Fibroblast of skin of right quadriceps (primary cell): Measurements from ENCODE around the gene MARK4.
"Not testable (repeated sequence)": the region's sequence is repeated elsewhere in the genome, so short reads cannot be mapped to it uniquely, and the experiment has no call there.

Experiments used
- DNase-seq: peaks from one replicate; pipeline ENCODE4 v3.0.0-alpha.2; 2013

MARK4 gene

DNA sequence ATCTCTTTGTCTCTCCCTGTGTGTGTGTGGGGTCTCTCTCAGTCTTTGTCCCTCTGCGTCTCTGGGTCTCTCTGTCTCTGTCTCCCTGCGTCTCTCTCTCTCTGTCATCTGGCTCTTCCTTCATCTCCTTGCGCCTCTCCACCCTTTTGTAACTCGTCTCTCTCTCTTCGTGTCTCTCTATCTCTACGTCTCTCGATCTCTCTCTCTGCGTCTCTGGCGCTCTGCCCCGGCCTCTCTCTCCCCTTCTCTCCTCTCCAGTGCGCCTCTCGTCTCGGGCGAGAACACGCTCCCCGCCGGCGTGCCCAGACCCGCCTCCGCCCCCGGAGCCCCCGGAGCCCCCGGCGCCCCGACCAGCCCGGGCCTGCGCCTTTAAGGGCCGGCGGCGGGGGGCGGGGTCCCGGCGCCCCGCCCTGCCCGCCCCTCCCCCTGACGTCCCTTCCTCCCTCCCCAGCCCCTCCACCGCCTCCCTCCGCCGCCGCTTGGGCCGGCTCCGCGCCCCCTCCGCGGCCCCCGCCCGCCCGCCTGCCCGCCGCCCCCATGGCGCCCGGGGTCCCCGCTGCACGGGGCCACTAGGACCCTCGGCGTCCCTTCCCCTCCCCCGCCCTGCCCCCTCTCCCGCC lies at the start of gene MARK4:
Gene MARK4 (plus strand): TSS at position 440 of the 620 bp plus-strand sequence. CDS start 318 bp downstream, outside the sequence.
- DNase-seq = peak; percentile 55

DNA sequence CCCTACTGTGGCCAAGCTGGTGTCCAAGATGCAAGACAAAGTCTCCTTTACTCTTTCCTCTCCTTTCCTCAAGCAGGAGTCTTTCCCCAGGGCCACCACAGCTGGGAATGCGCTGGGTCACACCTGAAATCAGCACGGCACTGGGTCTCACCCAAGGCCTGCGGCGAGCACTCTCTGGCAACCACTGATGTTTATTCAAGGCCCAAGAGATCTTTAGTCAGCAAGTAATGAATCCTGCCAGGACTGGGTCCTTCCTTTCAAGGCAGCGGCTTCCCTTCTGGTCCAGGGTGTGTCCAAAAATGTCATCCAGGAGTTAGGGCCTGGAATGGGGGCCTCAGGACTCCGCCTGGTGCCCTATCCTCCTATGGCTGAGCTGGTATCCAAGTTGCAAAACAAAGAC lies 48.4 kb upstream of the MARK4 start:
- no peak for DNase-seq

DNA sequence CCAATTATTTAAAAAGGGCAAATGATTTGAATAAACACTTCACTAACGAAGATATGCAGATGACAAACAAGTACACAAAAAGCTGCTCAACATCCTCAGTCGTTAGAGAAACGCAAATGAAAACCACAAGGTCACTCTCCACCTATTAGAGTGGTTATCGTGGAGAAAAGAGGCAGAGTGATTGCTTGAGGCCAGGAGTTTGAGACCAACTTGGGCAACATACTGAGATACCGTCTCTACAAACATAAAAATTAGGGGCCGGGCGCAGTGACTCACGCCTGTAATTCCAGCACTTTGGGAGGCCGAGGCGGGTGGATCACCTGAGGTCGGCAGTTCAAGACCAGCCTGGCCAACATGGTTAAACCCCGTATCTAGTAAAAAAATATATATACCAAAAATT lies 45.3 kb upstream of the MARK4 start:
- DNase-seq = no peak

DNA sequence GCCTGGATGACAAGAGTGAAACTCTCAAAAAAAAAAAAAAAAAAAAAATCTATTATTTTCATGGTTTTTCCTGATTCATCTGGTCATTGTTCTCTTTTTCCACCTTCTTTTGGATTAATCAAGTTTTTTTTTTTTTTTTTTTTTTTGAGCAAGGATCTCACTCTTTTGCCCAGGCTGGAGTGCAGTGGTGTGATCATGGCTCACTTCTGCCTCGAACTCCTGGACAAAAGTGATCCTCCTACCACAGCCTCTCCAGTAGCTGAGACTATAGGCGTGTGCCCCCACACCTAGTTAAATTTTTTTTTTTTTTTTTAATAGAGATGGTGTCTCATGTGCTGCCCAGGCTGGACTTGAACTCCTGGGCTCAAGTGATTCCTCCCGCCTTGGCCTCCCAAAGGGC lies 44.7 kb upstream of the MARK4 start:
- DNase-seq = no peak

DNA sequence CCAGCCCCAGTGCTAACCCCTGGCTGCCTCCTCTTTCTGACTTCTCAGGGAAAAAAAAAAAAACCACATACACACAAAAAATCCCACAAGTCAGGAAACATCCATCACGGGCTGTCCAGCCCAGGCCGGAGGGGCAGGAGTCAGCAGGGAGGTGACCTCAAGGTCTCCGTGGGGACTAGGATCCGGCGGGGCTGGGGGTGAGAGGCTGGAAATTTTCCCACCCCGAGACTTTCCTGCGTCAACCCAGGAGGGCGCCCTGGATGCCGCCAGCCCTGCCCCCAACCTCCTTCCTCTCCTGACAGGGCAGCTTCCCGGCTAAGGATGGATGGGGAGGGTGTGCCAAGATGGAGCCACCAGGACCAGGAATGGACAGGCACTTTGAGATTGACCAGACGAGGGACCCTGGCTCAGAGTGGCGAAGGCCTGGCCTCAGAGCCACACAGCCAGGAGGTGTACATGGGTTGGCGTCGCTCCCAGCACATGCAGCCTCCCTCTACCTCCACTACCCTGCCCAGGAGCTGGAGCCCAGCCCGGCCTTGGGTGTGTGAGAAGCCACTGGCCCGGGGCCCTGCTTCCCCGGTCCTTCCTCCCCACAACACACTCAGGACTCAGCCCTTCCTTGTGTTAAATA lies 39.2 kb upstream of the MARK4 start:
- no peak for DNase-seq

DNA sequence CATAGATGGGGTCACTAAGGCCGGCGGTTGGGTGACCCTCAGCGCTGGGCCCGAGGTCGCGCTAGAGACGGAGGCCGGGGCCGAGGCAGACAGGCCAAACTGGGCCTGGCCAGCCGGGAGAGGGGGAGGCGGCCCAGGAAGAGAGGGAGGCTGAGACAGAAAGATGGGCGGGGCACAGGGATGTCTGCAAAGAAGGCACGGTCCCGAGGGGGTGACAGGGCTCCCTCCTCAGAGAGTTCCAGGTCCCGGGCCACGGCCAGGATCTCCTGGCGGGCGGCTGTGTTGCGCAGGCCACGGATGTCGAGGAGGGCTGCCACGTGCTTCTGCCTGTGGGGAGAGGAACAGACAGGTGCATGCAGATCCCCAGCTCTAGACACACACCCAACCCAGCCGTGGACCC lies 38.0 kb upstream of the MARK4 start:
- no peak for DNase-seq

DNA sequence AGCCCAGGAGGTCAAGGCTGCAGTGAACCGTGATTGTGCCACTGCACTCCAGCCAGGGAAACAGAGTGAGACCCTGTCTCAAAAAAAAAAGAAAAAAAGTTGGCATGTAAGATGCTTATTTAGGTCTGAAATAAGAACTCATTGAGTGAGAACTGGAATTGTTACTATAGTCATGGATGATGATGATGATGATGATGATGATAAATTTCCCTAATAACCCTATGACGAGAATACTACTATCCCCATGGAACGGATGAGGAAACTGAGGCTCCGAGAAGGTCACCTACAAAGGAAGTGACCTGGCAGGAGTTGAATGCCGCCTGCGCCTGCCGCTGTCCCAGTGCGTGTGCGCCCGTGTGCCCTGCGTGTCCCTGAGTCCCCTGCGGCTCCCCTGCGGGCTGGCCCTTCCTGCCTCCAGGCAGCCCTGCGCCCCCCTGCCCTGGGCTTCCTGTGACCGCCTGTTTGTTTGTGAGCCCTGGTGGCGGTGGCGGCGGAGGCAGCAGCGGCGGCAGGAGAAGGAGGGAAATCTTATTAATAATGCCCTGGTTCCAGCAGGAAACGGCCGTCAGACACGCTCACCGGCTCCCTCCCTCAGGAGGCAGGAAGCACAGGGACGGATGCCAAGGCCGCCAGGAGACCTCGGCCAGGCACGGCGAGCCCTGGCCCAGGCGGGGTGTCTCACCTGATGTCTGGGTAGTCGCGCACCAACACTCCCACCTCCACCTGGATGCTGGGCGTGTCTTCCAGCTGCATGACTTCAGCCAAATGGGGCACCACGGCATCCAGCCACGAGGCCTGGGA lies 35.5 kb upstream of the MARK4 start:
- DNase-seq = no peak

DNA sequence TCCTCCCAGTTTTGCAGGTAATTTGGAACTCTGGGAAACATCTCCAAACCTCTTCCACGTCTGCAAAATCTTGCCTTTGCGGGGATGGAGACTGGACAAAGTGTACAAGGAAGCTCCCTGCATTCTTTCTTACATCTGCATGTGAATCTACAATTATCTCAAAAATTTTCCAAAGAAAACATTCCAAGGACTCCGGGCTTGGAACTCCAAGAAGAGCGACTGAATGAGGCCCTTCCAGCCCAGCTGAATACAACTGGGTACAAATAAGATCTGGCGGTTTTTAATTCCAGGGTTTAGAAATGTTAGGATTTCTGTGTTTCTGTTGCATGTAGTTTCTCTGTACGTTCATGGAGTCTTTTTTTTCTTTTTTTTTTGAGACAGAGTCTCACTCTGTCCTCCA lies 34.4 kb upstream of the MARK4 start:
- no peak for DNase-seq

DNA sequence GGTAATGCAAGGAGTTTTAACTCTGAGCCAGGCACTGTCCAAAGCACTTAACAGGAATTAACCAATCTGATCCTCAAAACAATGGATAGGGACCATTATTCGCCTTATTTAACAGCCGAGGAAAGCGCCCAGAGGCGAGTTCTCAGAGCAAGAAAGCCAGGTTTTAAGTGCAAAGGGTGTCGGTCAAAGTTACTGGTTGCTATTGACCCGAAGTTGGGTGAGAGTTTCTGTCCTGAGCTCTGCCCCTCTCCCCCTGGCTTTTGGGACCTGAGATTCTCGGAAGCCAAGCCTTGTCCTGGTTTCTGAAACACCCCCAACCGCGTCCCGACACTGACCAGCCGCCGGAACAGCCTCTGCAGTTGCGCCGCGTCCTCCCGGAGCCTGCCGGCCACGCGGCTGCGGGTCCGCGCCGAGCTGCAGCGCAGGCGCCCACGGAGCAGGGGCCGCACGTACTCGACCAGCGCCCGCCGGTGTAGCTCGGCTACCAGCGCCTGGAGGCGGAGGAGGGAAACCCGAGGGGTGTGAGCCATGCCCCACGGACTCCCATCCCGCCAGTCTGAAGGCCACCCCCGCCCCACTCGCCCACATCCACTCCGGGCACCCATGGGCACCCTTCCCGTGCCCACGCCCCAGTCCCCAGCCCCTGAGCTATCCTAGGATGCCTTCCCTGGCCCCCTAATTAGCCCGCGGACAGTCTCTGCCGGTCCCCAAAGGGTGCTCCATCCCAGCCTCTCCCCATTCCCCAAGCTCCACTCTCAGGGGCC lies 33.7 kb upstream of the MARK4 start:
- DNase-seq = no peak

DNA sequence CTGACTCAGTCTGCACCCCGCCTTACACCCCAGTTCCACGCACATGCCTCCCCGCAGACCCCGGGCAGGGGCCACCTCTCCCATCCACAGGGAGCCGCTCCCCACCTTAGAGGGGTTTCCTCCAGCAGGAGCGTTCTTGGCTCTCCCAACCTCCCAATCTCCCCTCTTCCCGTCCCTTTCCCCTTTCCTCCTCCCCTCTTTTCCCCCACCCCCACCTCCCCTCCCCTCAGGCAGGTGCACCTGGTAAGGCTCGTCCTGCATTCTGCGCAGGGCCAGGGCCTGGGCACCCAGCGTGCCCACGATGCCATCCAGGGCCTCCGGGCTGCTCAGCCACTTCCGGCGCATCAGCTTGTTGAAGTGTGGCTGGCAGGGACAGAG lies 33.1 kb upstream of the MARK4 start:
- DNase-seq = no peak

DNA sequence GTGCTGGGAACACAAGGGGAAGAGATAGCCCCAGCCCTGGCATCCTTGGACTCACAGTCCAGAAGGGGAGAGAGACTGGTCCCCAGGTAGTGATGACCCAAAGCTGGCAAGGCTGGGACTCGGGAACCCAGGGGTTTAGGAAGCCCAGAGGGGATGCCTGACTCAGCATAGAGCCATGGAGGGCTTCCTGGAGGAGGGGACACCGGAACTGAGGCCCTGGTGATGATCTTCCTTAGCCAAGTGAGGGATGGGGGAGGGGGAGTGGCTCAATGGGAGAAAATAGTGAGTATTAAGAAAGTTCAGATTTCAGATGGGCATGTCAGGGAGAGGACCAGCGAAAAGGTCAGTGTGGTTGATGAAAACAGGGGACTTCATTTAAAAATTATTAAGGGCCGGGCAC lies 32.6 kb upstream of the MARK4 start:
- no peak for DNase-seq

DNA sequence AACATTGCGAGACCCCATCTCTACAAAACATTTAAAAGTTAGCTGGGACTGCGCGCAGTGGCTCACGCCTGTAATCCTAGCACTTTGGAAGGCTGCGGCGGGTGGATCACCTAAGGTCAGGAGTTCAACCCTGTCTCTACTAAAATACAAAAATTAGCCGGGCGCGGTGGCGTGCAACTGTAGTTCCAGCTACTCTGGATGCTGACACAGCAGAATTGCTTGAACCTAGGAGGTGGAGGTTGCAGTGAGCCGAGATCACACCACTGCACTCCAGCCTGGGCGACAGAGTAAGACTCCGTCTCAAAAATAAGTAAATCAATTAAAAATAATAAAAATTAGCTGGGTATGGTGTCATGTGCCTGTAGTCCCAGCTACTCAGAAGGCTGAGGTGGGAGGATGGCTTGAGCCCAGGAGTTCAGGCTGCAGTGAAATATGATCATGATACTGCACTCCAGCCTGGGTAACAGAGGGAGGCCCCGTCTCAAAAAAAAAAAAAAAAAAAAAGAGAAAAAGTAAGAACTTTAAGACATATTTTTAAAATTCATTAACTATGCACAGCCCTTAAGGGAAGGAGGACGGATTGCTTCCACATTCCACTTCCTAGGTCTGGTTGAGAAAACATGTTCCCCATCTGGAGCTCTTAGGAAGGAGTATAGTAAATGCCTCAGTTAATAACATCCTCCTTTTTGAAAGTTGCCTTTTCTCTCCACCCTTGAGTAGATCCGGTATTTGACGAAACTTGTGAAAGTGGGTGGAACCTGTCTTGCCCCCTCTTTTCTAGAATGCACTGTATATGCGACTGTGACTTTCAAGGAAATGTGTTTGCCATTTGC lies 31.9 kb upstream of the MARK4 start:
- no peak for DNase-seq

DNA sequence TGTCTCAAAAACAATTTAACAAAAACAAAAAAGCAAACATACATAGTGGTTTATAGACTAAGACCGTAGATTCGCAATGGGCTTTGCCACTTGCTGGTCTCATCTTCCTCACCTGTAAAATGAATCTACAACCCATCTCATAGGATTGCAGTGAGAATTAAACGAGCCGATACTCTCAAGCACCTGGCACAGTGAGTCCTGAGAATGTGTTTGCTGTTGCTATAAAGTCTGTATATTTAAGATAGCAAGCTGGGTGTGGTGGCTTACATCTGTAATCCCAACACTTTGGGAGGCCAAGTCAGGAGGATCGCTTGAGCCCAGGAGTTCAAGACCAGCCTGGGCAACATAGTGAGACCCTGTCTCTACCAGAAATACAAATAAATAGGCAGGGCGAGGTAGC lies 28.3 kb upstream of the MARK4 start:
- DNase-seq = no peak

DNA sequence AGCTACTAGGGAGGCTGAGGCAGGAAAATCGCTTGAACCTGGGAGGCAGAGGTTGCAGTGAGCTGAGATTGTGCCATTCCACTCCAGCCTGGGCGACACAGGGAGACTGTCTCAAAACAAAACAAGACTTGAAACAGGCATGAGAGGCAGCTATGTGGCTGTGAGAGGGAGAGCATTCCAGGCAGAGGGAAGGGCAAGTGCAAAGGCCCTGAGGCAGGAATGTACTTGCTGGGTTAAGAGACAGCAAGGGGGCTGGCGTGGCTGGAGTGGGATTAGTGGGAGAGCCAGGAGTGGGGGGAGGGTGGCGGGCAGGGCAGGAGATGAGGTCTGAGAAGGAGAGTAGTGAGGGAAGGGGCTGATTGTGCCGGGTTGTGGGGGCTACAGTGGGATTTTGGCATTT lies 27.2 kb upstream of the MARK4 start:
- no peak for DNase-seq

DNA sequence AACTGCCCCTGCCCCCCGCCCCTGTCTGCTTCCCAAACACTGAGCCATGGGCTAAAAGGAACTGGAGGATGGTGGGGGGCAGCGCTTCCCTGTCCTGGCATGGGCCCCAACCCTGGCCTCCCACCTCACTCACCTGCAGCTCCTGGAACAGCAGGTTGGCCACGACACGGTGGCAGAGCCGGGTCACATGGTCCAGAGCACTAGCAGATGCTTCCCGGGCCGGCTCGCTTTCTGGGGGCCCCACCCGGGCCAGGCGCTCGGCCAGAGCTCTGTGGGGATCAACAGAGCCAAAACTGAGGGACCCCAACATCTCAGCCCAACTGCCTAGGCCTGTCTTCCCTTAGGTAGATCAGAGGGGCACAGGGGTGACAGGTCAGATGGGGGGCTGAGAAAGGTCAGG lies 26.4 kb upstream of the MARK4 start:
- DNase-seq = no peak

DNA sequence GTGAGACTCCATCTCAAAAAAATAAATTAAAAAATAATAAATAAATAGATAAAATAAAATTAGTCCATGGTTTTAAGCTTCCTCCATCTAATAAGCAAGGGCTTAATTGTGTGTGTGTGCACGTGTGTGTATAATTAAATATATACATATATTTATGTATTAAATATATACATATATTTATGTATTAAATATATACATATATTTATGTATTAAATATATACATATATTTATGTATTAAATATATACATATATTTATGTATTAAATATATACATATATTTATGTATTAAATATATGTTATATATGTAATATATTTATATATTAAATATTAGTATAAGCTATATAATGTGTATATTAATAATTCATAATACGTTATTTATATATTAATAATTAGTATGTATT lies 22.0 kb upstream of the MARK4 start:
- DNase-seq = not testable (repeated sequence)

DNA sequence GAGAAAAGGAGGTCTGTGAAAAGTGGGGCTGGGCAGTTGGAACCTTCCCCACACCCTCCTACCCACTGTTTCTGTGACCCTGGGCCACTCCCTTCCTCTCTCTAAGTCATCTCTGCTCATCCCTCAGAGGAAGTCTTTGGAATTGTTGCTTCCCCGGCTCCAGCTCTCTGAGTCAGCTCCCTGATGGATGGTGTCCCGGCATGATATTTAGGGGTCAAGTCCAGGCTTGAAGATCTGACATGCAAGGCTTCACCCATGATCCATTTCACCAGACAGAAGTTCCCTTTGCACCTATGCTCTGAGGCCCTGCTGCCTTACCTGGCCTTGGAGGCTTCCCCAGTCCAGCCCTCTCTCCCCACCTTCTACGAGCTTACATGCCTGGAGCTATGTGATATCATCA lies 19.2 kb upstream of the MARK4 start:
- DNase-seq = no peak

DNA sequence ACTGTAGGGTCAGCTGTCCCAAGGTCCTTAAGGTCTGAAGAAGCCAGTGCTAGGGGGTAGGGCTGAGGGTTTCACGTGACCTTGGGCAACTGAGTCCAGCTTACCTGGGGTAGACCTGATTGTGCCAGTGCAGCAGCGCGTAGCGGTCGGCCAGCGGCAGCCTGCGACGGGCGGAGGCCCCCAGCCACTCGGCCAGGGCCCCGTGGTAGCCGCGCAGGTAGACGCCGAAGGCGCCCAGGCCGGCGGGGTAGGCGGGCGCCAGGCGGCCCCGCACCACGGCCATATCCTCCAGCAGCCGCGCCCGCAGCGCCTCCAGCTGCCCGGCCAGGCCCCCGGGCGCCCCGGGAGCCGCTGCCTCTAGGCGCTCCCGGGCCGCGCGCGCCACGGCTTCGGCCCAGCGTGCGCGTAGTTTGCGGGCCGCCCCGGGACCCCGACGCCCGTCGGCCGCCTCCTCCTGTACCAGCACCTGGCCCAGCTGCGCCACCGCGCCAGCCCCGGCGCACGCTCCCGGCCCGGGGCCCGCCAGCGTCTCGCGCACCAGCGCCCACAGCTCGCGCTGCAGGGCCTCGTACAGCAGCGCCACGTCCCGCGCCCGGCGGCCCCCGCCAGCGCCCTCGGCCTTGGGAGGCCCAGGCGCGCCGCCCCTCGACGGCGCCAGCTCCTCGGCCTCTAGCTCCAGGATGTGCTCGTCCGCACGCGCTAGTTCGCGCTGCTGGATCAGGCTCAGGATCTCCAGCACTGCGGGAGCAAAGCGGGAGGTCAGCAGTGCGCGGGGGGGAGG lies 16.8 kb upstream of the MARK4 start:
- no peak for DNase-seq

DNA sequence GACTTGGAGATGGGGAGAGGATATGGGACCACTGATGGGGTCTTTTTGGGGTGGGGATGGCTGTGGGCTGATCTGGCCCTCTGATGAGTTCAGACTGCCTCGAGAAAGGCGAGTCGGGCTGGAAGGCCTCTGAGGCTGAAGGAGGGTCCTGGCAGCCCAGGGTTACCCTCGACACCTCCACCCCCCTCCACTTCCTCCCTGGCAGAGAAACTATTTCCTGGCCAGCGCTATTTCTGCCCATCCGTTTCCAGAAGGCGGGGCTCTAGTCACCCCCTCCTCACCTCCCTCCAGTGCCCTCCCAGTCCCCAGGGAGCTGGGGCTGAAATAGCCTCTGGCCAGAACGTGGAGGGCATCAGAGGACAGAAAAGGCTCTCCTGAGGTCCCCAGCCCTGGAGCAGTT lies 15.6 kb upstream of the MARK4 start:
- DNase-seq = no peak

DNA sequence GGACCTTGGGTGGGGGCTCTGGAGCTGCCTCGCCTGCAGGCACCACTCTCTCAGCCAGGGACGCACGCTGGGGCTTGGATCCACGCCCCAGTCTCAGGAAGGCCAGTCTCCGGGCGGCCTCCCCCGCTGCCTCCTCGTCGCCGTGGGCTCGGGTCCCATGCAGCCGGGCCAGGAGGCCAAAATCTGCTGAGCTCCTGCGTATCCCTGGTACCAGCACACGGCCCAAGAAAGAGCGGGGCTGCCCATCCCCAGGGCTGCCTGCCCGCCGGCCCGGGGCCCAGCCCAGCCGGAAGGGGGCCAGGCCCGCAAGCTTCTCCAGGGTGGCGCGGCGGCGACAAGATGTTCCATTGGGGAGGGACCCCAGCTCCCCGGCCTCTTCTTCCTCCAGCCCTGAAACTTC lies 12.5 kb upstream of the MARK4 start:
- DNase-seq = no peak

DNA sequence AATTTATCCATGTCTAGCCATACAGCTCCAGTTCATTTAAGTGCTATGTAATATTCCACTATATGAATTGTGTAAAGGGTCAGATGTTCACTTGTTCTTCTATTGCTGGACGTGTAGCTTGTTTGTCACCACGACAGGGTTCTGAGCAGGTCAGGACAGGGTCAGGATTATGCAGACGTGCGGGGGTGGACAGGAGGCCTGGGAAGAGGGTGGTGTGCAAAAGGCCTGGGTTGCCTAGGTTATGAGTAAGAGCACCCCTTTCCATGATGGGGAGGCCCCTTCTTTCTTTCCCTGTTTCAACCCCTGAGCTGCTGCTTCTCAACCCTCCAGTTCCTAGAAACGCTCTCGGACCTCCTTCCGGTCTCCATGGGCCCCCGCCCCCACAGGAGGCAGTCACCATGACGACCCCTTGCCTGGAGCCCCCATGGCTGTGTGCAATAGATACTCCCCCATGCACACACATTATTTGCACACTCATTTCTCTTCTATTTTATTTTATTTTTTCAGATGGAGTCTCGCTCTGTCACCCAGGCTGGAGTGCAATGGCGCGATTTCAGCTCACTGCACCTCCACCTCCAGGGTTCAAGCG lies 7.8 kb upstream of the MARK4 start:
- no peak for DNase-seq
